ENCODE data around the gene SNED1.

DNA sequence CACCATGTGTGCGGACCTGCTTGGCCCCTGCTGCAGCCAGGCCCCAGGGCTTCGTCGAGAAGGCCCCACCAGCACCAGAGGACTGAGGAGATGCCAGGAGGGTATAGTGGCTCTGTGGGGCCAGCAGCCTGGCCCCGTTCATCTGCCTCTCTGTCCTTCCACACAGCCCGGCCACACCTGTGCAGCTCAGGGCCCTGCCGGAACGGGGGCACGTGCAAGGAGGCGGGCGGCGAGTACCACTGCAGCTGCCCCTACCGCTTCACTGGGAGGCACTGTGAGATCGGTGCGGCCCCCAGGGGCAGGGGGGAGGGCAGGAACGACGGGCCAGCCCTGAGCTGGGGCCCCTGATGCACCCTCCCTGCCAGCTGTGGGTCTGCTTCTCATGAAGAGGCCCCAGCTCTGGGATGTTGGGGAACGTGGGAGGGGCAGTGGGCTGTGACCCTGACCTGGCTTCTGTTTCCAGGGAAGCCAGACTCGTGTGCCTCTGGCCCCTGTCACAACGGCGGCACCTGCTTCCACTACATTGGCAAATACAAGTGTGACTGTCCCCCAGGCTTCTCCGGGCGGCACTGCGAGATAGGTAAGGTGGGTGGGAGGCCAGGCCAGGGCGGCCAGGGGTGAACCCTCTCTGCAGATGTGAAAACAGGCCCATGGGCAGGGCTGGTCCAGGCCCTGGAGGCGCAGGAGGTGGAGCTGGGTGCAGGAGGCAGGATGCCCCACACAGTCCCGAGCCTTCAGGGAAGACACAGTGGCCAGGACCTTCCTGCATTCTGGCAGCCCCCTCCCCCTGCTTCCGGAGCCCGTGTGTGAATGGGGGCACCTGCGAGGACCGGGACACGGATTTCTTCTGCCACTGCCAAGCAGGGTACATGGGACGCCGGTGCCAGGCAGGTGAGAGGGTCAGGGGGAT is 53.4 kb downstream of the SNED1 start:
- TF ChIP-seq, protein P1, sequence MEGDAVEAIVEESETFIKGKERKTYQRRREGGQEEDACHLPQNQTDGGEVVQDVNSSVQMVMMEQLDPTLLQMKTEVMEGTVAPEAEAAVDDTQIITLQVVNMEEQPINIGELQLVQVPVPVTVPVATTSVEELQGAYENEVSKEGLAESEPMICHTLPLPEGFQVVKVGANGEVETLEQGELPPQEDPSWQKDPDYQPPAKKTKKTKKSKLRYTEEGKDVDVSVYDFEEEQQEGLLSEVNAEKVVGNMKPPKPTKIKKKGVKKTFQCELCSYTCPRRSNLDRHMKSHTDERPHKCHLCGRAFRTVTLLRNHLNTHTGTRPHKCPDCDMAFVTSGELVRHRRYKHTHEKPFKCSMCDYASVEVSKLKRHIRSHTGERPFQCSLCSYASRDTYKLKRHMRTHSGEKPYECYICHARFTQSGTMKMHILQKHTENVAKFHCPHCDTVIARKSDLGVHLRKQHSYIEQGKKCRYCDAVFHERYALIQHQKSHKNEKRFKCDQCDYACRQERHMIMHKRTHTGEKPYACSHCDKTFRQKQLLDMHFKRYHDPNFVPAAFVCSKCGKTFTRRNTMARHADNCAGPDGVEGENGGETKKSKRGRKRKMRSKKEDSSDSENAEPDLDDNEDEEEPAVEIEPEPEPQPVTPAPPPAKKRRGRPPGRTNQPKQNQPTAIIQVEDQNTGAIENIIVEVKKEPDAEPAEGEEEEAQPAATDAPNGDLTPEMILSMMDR (conservative IDR thresholded peaks at IDR 0.05; ENCODE audit: low read depth in 2 of 2): no peak
- TF ChIP-seq EZH2 (IDR thresholded peaks at IDR 0.05; ENCODE audit: low read depth, unreplicated experiment): no peak

All from GM23338 (cell line).